Posterior cingulate gyrus (tissue), 11 donors: ENCODE measurements around the gene GRIN3A.
"Not testable (repeated sequence)": the region's sequence is repeated elsewhere in the genome, so short reads cannot be mapped to it uniquely, and the experiment has no call there.

Experiments used
- DNase-seq, 10 donors: peaks; one replicate each; pipeline versions ENCODE4 v3.0.0 to v3.0.0-alpha.2; 2020 to 2021; ENCODE audit warnings: mixed read lengths in 3 of 10
- intact Hi-C: fragments of 100-400 bp; cut with DNase I; formaldehyde crosslinking; loops from one replicate; pipeline ENCODE4 v1.15.1; 2023

The GRIN3A gene

GRCh38 chr9:101587332-101588043 lies 151.0 kb downstream of the GRIN3A start:
- DNase-seq: no peak
- intact Hi-C loops: no loop called here

GRCh38 chr9:101586651-101587050 lies 151.8 kb downstream of the GRIN3A start:
- no peak for DNase-seq
- intact Hi-C loops: no loop called here

- intact Hi-C loops: no loop called here
- no peak for DNase-seq
Observed at GRCh38 chr9:101585740-101586139, 152.7 kb downstream of the GRIN3A start.

DNA sequence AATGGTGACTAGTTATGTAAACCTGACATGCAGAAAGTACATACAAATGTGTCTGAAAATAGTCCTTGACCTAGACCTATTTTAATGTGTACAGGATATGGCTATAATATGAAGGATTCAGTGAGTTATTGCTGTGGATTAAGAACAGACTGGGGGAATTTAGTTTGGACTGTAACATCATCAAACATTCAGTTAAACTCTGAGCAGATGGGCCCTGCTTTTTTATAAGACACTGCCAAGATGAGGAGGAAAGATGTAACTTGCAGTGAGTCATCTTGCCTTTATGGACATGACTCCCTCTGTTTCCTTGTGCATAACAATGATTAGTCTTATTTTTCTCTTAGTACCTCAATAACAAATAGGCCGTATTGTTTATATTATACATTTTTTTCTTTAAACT lies 155.9 kb downstream of the GRIN3A start:
- intact Hi-C loops: no loop called here
- no peak for DNase-seq

DNA sequence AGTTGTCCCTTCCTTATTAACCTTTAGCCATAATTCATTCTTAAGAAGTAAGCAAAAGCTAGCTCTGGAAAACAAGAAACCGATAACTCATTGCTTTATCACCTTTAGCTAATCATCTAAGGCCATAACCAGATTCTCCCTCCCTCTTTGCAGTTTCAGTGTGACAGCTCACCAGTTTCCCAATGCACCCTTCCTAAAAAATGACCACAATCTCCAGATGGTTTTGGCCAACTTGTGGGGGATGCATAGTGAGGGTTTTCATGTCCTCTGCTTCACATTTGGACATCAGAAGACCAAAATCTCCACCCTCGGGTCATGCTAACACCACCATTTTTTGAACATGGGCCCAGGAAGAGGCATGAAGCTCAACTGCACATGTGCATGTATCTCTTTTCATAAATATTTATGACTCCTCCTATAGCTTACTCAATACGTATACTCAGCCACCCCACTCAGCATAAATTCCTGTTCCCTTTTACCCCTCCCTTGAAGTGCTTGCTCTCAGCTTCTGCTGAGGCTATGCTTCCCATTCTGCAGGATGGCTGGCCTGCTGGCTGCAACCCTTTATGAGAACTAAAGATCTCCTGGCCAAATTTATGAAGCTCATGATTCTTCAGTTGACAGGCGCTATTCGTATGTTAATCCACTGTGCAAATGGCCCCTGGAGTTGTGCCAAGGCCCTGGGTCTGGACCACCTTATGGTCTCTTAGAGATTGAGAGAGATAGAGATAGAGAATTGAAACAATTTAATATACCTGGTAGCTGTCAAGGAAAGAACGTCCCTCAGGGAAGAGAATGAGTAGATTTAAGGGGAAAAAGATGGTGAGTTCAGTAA lies 158.5 kb downstream of the GRIN3A start:
- intact Hi-C loops: no loop called here

GRCh38 chr9:101578378-101578777 lies 160.1 kb downstream of the GRIN3A start:
- intact Hi-C loops: no loop called here
- no peak for DNase-seq

More for the DNA sequence above, 158.5 kb downstream of the GRIN3A start:
- peak in 1 of 10 donors; percentile 58 for DNase-seq

GRCh38 chr9:101574731-101575333 lies 163.6 kb downstream of the GRIN3A start:
- intact Hi-C loops: no loop called here
- no peak for DNase-seq

DNA sequence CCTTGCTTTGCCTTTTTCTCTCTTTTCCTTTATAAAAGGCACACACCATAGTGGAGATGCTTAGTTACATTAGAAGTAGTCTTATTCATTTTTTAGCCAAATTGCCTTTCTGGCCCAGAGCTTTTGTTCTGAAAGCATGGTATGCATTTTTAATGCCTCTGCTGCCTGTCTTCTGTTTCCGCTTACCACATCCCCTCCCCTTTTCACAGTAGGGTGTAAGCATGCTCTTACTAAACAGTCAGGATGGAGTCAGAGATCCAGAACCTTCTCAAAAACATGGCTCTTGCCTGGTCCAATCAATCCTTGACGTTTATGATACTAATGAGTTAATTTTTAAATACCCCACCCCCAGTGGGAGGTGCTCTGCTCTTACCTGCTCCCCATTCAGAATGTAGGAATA lies 166.1 kb downstream of the GRIN3A start:
- intact Hi-C loops: no loop called here
- DNase-seq: no peak

GRCh38 chr9:101571114-101571513 lies 167.3 kb downstream of the GRIN3A start:
- intact Hi-C loops: no loop called here

GRCh38 chr9:101569741-101570501 lies 168.5 kb downstream of the GRIN3A start:
- no peak for DNase-seq
- intact Hi-C loops: no loop called here

More at GRCh38 chr9:101571114-101571513, 167.3 kb downstream of the GRIN3A start:
- no peak for DNase-seq

DNA sequence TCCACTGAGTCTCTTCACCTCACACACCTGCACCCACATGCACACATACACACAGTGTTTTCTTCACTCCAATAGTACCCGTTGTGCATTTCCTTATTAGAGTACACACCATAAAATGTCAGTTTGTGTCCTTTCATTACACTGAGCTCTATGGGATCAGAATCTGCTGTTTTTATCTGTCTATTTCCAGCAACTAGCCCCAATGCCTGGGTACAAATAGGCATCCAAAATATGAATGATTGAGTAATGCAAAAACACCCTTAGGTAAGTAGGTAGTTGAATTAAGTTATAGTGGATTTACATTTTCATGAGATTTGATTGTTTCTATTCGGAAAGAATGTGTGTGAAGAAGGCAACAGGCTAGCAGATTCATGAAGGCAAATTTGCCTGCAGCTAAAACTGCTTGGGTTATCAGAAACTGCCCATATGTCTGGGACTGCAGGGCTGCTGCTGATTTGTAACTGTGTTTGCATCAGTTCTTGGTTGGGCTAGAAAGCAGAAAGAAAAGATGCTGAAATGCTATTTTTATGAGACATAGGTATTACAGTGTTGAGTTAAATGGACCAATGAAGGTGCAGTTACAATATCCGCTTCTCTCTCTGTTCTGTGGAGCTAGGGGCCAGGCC lies 170.6 kb downstream of the GRIN3A start:
- DNase-seq: no peak
- intact Hi-C loops: no loop called here

DNA sequence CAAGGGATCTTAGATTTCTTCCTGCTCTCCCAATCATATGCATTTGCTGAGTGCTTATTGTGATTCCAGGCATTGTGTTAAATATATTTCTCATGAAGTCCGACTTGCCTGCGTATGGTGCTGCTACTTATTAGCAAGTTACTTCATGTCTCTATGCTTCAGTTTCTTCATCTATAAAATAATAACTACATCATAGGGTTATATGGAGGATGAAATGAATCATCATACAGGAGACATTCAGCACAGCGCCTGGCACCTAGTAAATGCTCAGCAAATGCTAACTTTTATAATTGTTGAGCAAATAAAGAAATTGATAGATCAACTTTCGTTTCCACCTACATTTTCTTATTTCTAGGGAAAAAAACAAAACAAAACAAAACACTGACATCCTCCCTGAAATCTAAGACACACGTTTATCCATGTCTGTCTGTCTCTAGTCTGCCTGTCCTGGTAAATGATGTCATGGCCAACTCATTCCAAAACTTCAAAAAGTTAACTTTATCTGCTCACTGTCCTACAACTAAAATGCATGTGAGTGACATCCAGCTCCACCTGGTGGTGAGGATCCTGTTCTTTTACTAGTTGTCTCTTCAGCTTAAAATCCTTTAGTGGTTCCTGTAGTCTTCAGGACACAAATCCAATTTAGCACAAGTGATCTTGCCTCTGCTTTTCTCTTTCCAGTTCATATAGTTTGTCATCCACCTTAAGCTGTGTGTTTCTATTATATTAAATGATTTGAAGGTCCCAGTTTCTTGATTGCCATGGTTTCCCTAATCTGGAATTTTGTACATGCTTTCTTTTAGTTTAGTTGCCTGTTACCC lies 171.3 kb downstream of the GRIN3A start:
- intact Hi-C loops: no loop called here
- no peak for DNase-seq

GRCh38 chr9:101564252-101564651 lies 174.2 kb downstream of the GRIN3A start:
- intact Hi-C loops: no loop called here
- DNase-seq: no peak

GRCh38 chr9:101562966-101563365 lies 175.5 kb downstream of the GRIN3A start:
- no peak for DNase-seq
- intact Hi-C loops: no loop called here

- no peak for DNase-seq
- intact Hi-C loops: no loop called here
Observed at GRCh38 chr9:101561740-101562139, 176.7 kb downstream of the GRIN3A start.

DNA sequence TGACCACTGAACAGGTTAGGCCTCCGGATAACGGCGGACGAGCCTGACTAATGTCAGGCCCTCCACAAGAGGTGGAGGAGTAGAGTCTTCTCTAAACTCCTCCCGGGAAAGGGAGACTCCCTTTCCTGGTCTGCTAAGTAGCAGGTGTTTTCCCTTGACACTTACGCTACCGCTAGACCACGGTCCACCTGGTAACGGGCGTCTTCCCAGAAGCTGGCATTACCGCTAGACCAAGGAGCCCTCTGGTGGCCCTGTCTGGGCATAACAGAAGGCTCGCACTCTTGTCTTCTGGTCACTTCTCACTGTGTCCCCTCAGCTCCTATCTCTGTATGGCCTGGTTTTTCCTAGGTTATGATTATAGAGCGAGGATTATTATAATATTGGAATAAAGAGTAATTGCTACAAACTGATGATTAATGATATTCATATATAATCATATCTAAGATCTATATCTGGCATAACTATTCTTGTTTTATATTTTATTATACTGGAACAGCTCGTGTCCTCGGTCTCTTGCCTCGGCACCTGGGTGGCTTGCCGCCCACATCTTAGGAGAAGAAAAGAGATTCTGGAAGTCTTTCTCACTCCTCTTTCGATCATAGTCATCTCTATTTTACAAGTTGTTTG lies 188.9 kb downstream of the GRIN3A start:
- intact Hi-C loops: not testable (repeated sequence)
- DNase-seq: peak in 2 of 10 donors; percentile 67

- DNase-seq: peak in 1 of 10 donors; percentile 62
- intact Hi-C loops: no loop called here
Observed at GRCh38 chr9:101543098-101543735, 195.2 kb downstream of the GRIN3A start.

DNA sequence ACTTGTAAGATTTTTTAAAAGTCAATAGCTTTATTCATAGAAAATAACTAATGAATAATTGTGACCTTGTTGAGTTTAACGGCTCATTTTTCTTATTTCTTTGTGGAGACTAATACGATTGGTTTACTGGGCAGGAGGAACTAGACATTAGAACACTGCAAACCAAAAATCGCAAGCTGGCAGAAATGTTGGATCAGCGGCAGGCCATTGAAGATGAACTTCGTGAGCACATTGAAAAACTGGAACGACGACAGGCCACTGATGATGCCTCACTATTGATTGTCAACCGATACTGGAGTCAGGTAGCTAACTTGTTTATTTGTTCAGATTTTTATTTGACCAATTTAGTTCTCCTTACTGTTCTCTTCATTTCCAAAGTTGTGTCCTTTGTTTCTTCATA lies 198.4 kb downstream of the GRIN3A start:
- DNase-seq: no peak
- intact Hi-C loops: no loop called here
